Fibroblast of lung (primary cell): Measurements from ENCODE around the gene MAPK8IP3. TPM values are rescaled to one million over a fixed set of nuclear protein-coding genes. Genes with fewer than 3 reads are reported as not detected.

ENCODE experiments used
- DNase-seq, 2 donors: peaks; one replicate each; pipeline versions ENCODE4 v3.0.0 to v3.0.0-alpha.2; 2010; ENCODE audit warnings: low read depth in 2 of 2
- H2AFZ ChIP-seq: 2 replicates; pipeline ENCODE4 v1.5.1; 2012; ENCODE audit warnings: low read length, control low read depth, inconsistent platforms
- H3K27ac ChIP-seq: 2 replicates; pipeline ENCODE4 v1.5.1; 2011; ENCODE audit warnings: low read length, control low read depth; ENCODE audit not compliant: insufficient read depth
- H3K27me3 ChIP-seq: 2 replicates; pipeline ENCODE4 v1.5.1; 2011; ENCODE audit warnings: mild to moderate bottlenecking, low read length; ENCODE audit not compliant: control insufficient read depth, insufficient read depth
- H3K36me3 ChIP-seq: 2 replicates; pipeline ENCODE4 v1.5.1; 2011; ENCODE audit warnings: low read length; ENCODE audit not compliant: control insufficient read depth, insufficient read depth
- H3K4me1 ChIP-seq: 2 replicates; pipeline ENCODE4 v1.5.1; 2011; ENCODE audit warnings: low read length; ENCODE audit not compliant: control insufficient read depth, insufficient read depth; ENCODE audit errors: extremely low read depth
- H3K4me2 ChIP-seq: 2 replicates; pipeline ENCODE4 v1.5.1; 2011; ENCODE audit warnings: low read length, control low read depth; ENCODE audit not compliant: insufficient read depth; ENCODE audit errors: extremely low read depth
- H3K4me3 ChIP-seq, 4 experiments: fragments of 200-600 bp in 1 of 4; sonication (generic) in 1 of 4; replicated peaks in 1 of 4; 2 replicates each; pipeline ENCODE4 v1.5.1; 2011 to 2016; ENCODE audit warnings: low read length in 4 of 4, low read depth in 3 of 4, mild to moderate bottlenecking in 3 of 4, control low read depth in 2 of 4, inconsistent platforms in 1 of 4, mixed read lengths in 1 of 4; ENCODE audit not compliant: insufficient read depth in 1 of 4; ENCODE audit errors: control extremely low read depth in 1 of 4
- H3K79me2 ChIP-seq: 2 replicates; pipeline ENCODE4 v1.5.1; 2012; ENCODE audit warnings: mild to moderate bottlenecking, low read length, inconsistent platforms; ENCODE audit not compliant: control insufficient read depth, insufficient read depth
- H3K9ac ChIP-seq: 2 replicates; pipeline ENCODE4 v1.5.1; 2011; ENCODE audit warnings: mild to moderate bottlenecking, low read length, control low read depth; ENCODE audit not compliant: insufficient read depth
- H3K9me3 ChIP-seq: 2 replicates; pipeline ENCODE4 v1.5.1; 2012; ENCODE audit warnings: low read depth, low read length; ENCODE audit not compliant: control insufficient read depth, insufficient read depth
- H4K20me1 ChIP-seq: 2 replicates; pipeline ENCODE4 v1.5.1; 2011; ENCODE audit warnings: low read length; ENCODE audit not compliant: control insufficient read depth, insufficient read depth; ENCODE audit errors: extremely low read depth
- CTCF ChIP-seq, 2 donors: IDR thresholded peaks in 1 of 2; conservative IDR thresholded peaks in 1 of 2; 1 replicate in 1 of 2; 2 replicates in 1 of 2; pipeline ENCODE4 v1.5.1; 2011 to 2012; ENCODE audit warnings: low read length in 2 of 2, control low read depth in 1 of 2, inconsistent platforms in 1 of 2, low read depth in 1 of 2, mild to moderate bottlenecking in 1 of 2
- EZH2 ChIP-seq: IDR thresholded peaks from 2 replicates; pipeline ENCODE4 v1.5.1; 2012; ENCODE audit warnings: low read length, control low read depth, mild to moderate bottlenecking; ENCODE audit errors: missing control alignments
- polyA plus RNA-seq, 2 donors: library from polyadenylated mRNA; depleted of rRNA in 1 of 2; stranded (reverse) in 1 of 2; unstranded in 1 of 2; fragments of >200 nt; gene quantifications; 2 replicates each; pipeline ENCODE4 v1.2.1, GENCODE V29; 2011 to 2012; ENCODE audit warnings: missing spikeins in 1 of 2
- total RNA-seq: library from RNA; depleted of rRNA; stranded (reverse); fragments of >200 nt; gene quantifications from 2 replicates; pipeline ENCODE4 v1.2.1, GENCODE V29; 2014

The MAPK8IP3 gene
- total and polyA plus RNA-seq, 2 donors (not counting 1 experiment from before 2014, with no cell fraction given) = 9.4 to 36.3 TPM

- H3K9ac ChIP-seq = no peak overlapping the region
- TF ChIP-seq CTCF (conservative IDR thresholded peaks at IDR 0.05 in 1 of 2, IDR thresholded peaks at IDR 0.05 in 1 of 2; ENCODE audit: low read depth in 1 of 2, low read length in 2 of 2) = no peak
- no peak for TF ChIP-seq EZH2
- peak overlapping the region in 1 of 4 experiments; percentile 28 for H3K4me3 ChIP-seq
- peak; percentile 48 to 87 for DNase-seq
- no peaks in the 10 kb centered on the region for H3K9me3 ChIP-seq
- peaks cover 71% of the 10 kb centered on the region for H3K79me2 ChIP-seq
- no peak overlapping the region for H3K27ac ChIP-seq
- H3K4me2 ChIP-seq = peak overlapping the region; percentile 57
- no peaks in the 10 kb centered on the region for H4K20me1 ChIP-seq
- no peaks in the 10 kb centered on the region for H3K27me3 ChIP-seq
- H3K36me3 ChIP-seq = no peaks in the 10 kb centered on the region
- no peak overlapping the region for H2AFZ ChIP-seq
- H3K4me1 ChIP-seq = peaks cover 11% of the 10 kb centered on the region
Measured at GRCh38 chr16:1708768-1709180, 2.8 kb downstream of the MAPK8IP3 start.

GRCh38 chr16:1709356-1709755, 3.4 kb downstream of the MAPK8IP3 start:
- TF ChIP-seq EZH2 (no peak), CTCF (conservative IDR thresholded peaks at IDR 0.05 in 1 of 2, IDR thresholded peaks at IDR 0.05 in 1 of 2; ENCODE audit: low read depth in 1 of 2, low read length in 2 of 2) (no peak)
- Histone ChIP-seq H3K9ac (no peak overlapping the region), H3K36me3 (no peaks in the 10 kb centered on the region), H3K9me3 (no peaks in the 10 kb centered on the region), H3K79me2 (peaks cover 77% of the 10 kb centered on the region), H2AFZ (no peak overlapping the region), H4K20me1 (no peaks in the 10 kb centered on the region), H3K27me3 (no peaks in the 10 kb centered on the region), H3K4me3 (no peak overlapping the region), H3K27ac (no peak overlapping the region), H3K4me2 (no peak overlapping the region), H3K4me1 (peaks cover 11% of the 10 kb centered on the region)
- DNase-seq = no peak

- Histone ChIP-seq H3K9me3 (no peaks in the 10 kb centered on the region), H3K4me3 (no peak overlapping the region), H3K4me1 (peaks cover 11% of the 10 kb centered on the region), H3K27ac (no peak overlapping the region), H3K9ac (no peak overlapping the region), H3K79me2 (peaks cover 89% of the 10 kb centered on the region), H3K27me3 (no peaks in the 10 kb centered on the region), H2AFZ (no peak overlapping the region), H4K20me1 (no peaks in the 10 kb centered on the region), H3K4me2 (no peak overlapping the region), H3K36me3 (no peaks in the 10 kb centered on the region)
- DNase-seq = no peak
- TF ChIP-seq EZH2 (no peak), CTCF (conservative IDR thresholded peaks at IDR 0.05 in 1 of 2, IDR thresholded peaks at IDR 0.05 in 1 of 2; ENCODE audit: low read depth in 1 of 2, low read length in 2 of 2) (no peak)
Measured at GRCh38 chr16:1710811-1711507, 5.0 kb downstream of the MAPK8IP3 start.
